GM18870 (cell line): ENCODE results near the gene FBXL7.

ENCODE experiments used
- ATAC-seq: cut with Tn5 transposase; IDR thresholded peaks from one replicate; pipeline ENCODE4 v1.9.1; 2021; ENCODE audit warnings: moderate library complexity; ENCODE audit not compliant: unreplicated experiment

The FBXL7 gene

DNA sequence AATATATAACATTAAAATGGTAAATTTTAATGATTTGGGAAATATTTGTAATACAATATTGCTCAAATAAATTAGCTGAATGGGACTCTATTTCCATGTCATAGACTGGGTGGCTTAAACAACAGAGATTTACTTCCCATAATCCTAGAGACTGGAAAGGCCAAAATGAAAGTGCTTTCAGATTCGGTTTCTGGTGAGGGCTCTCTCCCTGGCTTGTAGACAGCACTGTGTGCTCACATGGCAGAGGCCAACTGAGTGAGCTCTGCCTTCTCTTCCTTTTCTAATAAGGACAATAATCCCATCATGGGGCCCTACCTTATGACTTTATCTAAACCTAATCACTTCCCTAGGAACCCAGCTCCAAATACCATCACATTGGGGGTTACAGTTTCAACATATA is 483.4 kb downstream of the FBXL7 start:
- ATAC-seq = no peak
